Testis (tissue), 3 donors: ENCODE measurements around the gene STON2. TPM values are rescaled to one million over a fixed set of nuclear protein-coding genes. Genes with fewer than 3 reads are reported as not detected.

Source experiments
- DNase-seq: peaks from one replicate; pipeline ENCODE4 v3.0.0-alpha.2; 2019
- H3K27ac ChIP-seq, 2 donors: fragments of 200-600 bp; sonication (generic); one replicate each; pipeline ENCODE4 v1.5.1; 2019
- H3K27me3 ChIP-seq: fragments of 200-600 bp; sonication (generic); one replicate; pipeline ENCODE4 v1.5.1; 2019
- H3K36me3 ChIP-seq: fragments of 200-600 bp; sonication (generic); one replicate; pipeline ENCODE4 v1.5.1; 2017; ENCODE audit warnings: low read depth; ENCODE audit errors: missing control alignments
- H3K4me1 ChIP-seq: fragments of 200-600 bp; sonication (generic); one replicate; pipeline ENCODE4 v1.5.1; 2019
- H3K4me3 ChIP-seq, 2 donors: fragments of 200-600 bp; sonication (generic); one replicate each; pipeline ENCODE4 v1.5.1; 2017 to 2019
- H3K9me3 ChIP-seq: fragments of 200-600 bp; sonication (generic); one replicate; pipeline ENCODE4 v1.5.1; 2017
- CTCF ChIP-seq, 3 experiments: fragments of 450-650 bp in 2 of 3; fragments of 200-600 bp in 1 of 3; sonication (generic) in 1 of 3; IDR thresholded peaks; one replicate each; pipeline ENCODE4 v1.5.1; 2016 to 2019; ENCODE audit warnings: antibody characterized with exemption in 3 of 3, mild to moderate bottlenecking in 2 of 3, moderate library complexity in 1 of 3
- POLR2A ChIP-seq: fragments of 450-650 bp; IDR thresholded peaks from one replicate; pipeline ENCODE4 v1.6.1; 2017; ENCODE audit warnings: antibody characterized with exemption, mild to moderate bottlenecking, moderate library complexity
- WGBS, 2 donors: methylation state at CpG; one replicate each; pipeline ENCODE4 v1.1.5; 2018; 5-methylcytosine and 5-hydroxymethylcytosine counted together
- intact Hi-C: fragments of 100-400 bp; cut with DNase I; formaldehyde crosslinking; loops from one replicate; pipeline ENCODE4 v1.15.1; 2023; ENCODE audit warnings: low total_unique reads
- polyA plus RNA-seq: library from polyadenylated mRNA; stranded (reverse); fragments of 350-450 nt; fragmentation: Illumina TruSeq; extraction: RNeasy Lipid Tissue Mini Kit (QIAGEN cat#74804); gene quantifications from one replicate; pipeline ENCODE4 v1.2.3, GENCODE V29; 2014; ENCODE audit warnings: low read depth, low replicate concordance; ENCODE audit not compliant: insufficient read depth
- total RNA-seq, 2 donors: library from RNA; depleted of rRNA; stranded (reverse); fragments of >200 nt; gene quantifications; one replicate each; pipeline ENCODE4 v1.2.3, GENCODE V29; 2016

The STON2 gene
- total and polyA plus RNA-seq, 3 donors from 2014 or later = 8.3 to 38.5 (median 22.8) TPM

- DNase-seq = no peak
- no peak overlapping the region for H3K27ac ChIP-seq
- peaks cover 4% of the 10 kb centered on the region for H3K4me1 ChIP-seq
- H3K36me3 ChIP-seq = no peaks in the 10 kb centered on the region
- no peaks in the 10 kb centered on the region for H3K27me3 ChIP-seq
- H3K4me3 ChIP-seq = no peak overlapping the region
- intact Hi-C loops = no loop called here
- TF ChIP-seq POLR2A (no peak), CTCF (IDR thresholded peaks at IDR 0.05) (no peak)
- H3K9me3 ChIP-seq = no peaks in the 10 kb centered on the region
Measured at GRCh38 chr14:81351205-81351604, 48.9 kb downstream of the STON2 start.

- intact Hi-C loops = no loop called here
- 38 to 54% methylated on average over 5 of the region's 5 CpGs for WGBS, 2 donors
- no peak overlapping the region for H3K27ac ChIP-seq
Measured at GRCh38 chr14:81350344-81351130, 49.6 kb downstream of the STON2 start.

GRCh38 chr14:81348061-81348460 is 52.1 kb downstream of the STON2 start:
- Histone ChIP-seq H3K27ac (no peak overlapping the region), H3K9me3 (no peaks in the 10 kb centered on the region), H3K4me1 (peaks cover 4% of the 10 kb centered on the region), H3K4me3 (no peak overlapping the region), H3K36me3 (no peaks in the 10 kb centered on the region), H3K27me3 (no peaks in the 10 kb centered on the region)
- no peak for TF ChIP-seq CTCF (IDR thresholded peaks at IDR 0.05)
- TF ChIP-seq POLR2A = no peak
- no peak for DNase-seq
- intact Hi-C loops = no loop called here
- 84 to 91% methylated on average over 2 of the region's 2 CpGs for WGBS, 2 donors

More at GRCh38 chr14:81350344-81351130, 49.6 kb downstream of the STON2 start:
- Histone ChIP-seq H3K4me3 (no peak overlapping the region), H3K36me3 (no peaks in the 10 kb centered on the region), H3K9me3 (no peaks in the 10 kb centered on the region), H3K27me3 (no peaks in the 10 kb centered on the region), H3K4me1 (peaks cover 4% of the 10 kb centered on the region)
- no peak for DNase-seq
- no peak for TF ChIP-seq POLR2A
- TF ChIP-seq CTCF (IDR thresholded peaks at IDR 0.05) = no peak

GRCh38 chr14:81345781-81346180 is 54.3 kb downstream of the STON2 start:
- H3K4me1 ChIP-seq = peaks cover 4% of the 10 kb centered on the region
- DNase-seq = no peak
- 96 to 98% methylated on average over 2 of the region's 2 CpGs for WGBS, 2 donors
- no peaks in the 10 kb centered on the region for H3K27me3 ChIP-seq
- intact Hi-C loops = no loop called here
- no peak overlapping the region for H3K27ac ChIP-seq
- no peaks in the 10 kb centered on the region for H3K36me3 ChIP-seq
- no peak for TF ChIP-seq CTCF (IDR thresholded peaks at IDR 0.05)
- no peak for TF ChIP-seq POLR2A
- H3K4me3 ChIP-seq = no peak overlapping the region
- no peaks in the 10 kb centered on the region for H3K9me3 ChIP-seq
